SK-N-SH treated with all-trans-retinoic acid at 6 μM for 48 hours (cell line): ENCODE measurements around the gene POLR1D.

Experiments used
- ARNTL ChIP-seq: fragments of 450-650 bp; formaldehyde crosslinking; IDR thresholded peaks from 2 replicates; pipeline ENCODE4 v1.5.0; 2020; ENCODE audit warnings: low read depth, mild to moderate bottlenecking, moderate library complexity, borderline replicate concordance
- PATZ1 ChIP-seq: fragments of 250-450 bp; sonication (Bioruptor Pico); IDR thresholded peaks from 2 replicates; pipeline ENCODE4 v1.8.0; 2020; ENCODE audit warnings: mild to moderate bottlenecking, moderate library complexity, borderline replicate concordance
- RARB ChIP-seq: fragments of 250-450 bp; sonication (Bioruptor Pico); IDR thresholded peaks from 2 replicates; pipeline ENCODE4 v1.8.0; 2021; ENCODE audit warnings: mild to moderate bottlenecking, moderate library complexity
- TOX ChIP-seq: fragments of 250-450 bp; sonication (Bioruptor Pico); IDR thresholded peaks from 2 replicates; pipeline ENCODE4 v1.8.0; 2021; ENCODE audit warnings: mild to moderate bottlenecking, moderate library complexity, borderline replicate concordance
- ZFP3 ChIP-seq: fragments of 250-450 bp; sonication (Bioruptor Pico); IDR thresholded peaks from 2 replicates; pipeline ENCODE4 v1.5.0; 2020; ENCODE audit warnings: mild to moderate bottlenecking, moderate library complexity
- TF ChIP-seq, protein P1 (sequence below): fragments of 250-450 bp; sonication (Bioruptor Pico); IDR thresholded peaks from 2 replicates; pipeline ENCODE4 v1.5.1; 2021; ENCODE audit warnings: mild to moderate bottlenecking, moderate library complexity

DNA sequence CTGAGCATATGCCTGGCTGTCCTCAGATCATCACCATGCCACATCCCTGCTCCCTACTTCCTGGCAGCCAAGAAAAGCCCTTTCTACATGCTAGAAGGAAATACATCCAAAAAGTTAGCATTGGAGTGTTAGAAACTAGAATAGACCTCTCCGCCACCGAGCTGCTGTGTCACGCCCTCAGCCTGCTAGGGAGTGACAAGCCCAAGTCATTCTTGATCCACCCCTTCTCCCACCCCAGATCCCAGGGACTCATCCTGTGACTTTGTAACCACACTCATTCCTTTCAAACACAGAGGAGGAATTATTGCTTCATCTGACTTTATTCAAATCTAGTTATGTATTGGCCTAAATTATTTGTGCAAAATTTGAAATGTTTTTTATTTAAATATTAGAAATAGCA lies 45.3 kb downstream of the POLR1D start:
- TF ChIP-seq TOX (CRISPR knock-in tag) (no peak), RARB (CRISPR knock-in tag) (no peak), ARNTL (no peak), ZFP3 (CRISPR knock-in tag) (no peak), PATZ1 (CRISPR knock-in tag) (no peak)
- TF ChIP-seq, protein P1, sequence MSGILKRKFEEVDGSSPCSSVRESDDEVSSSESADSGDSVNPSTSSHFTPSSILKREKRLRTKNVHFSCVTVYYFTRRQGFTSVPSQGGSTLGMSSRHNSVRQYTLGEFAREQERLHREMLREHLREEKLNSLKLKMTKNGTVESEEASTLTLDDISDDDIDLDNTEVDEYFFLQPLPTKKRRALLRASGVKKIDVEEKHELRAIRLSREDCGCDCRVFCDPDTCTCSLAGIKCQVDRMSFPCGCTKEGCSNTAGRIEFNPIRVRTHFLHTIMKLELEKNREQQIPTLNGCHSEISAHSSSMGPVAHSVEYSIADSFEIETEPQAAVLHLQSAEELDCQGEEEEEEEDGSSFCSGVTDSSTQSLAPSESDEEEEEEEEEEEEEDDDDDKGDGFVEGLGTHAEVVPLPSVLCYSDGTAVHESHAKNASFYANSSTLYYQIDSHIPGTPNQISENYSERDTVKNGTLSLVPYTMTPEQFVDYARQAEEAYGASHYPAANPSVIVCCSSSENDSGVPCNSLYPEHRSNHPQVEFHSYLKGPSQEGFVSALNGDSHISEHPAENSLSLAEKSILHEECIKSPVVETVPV (CRISPR knock-in tag), result no peak
